GM12801 (cell line): ENCODE measurements around the gene KISS1.

Experiments
- CTCF ChIP-seq: IDR thresholded peaks from one replicate; pipeline ENCODE4 v1.5.1; 2011; ENCODE audit warnings: control low read depth; ENCODE audit not compliant: insufficient read length; ENCODE audit errors: extremely low read depth

The KISS1 gene

DNA sequence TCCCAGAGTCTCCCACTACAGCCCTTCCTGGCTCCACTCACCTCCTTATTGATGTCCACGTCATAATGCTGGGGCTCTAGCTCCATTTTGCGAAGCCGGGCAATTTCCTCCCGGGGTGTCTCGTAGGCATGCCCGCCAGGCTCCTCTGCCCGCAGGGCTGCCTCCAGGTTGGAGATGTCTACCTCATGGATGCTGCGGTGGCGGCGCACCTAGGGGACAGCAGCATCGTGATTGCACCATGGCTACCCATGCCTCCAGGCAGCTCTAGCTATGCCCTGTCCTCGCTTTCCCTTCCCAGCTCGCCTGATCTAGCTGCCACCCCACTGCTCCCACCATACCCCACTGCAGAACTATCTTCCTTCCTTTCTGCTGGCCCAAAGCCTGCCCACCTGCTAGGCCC is 32.6 kb upstream of the KISS1 start:
- no peak for TF ChIP-seq CTCF

- TF ChIP-seq CTCF = no peak
Measured at GRCh38 chr1:204227996-204228785, 31.9 kb upstream of the KISS1 start.

GRCh38 chr1:204227351-204227750 is 31.1 kb upstream of the KISS1 start:
- TF ChIP-seq CTCF = no peak

- no peak for TF ChIP-seq CTCF
Measured at GRCh38 chr1:204225841-204226735, 29.8 kb upstream of the KISS1 start.

DNA sequence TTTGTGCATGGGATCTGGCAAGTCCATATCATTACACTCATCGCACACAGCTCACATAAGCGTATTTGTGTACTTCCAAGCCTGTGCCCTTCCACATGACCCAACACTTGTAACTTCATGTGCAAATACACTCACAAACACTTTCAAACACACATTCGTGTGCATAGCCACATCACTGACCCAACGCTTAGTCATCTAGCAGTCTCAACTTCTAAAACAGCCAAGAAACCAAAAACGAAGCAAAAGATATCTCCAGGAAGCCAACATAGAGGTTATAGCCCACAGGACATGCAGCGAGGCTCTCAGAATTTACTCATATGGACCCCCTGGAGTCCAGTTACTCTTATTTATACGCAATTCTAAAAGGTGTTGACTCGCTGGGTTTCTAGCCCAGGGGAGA is 28.4 kb upstream of the KISS1 start:
- no peak for TF ChIP-seq CTCF

GRCh38 chr1:204223129-204223860 is 27.0 kb upstream of the KISS1 start:
- no peak for TF ChIP-seq CTCF

- no peak for TF ChIP-seq CTCF
Measured at GRCh38 chr1:204222764-204223055, 26.4 kb upstream of the KISS1 start.
